Inflammatory macrophage treated with lipopolysaccharide for 1 hour (primary cell): ENCODE data around the gene SKOR2.

Experiments used
- DNase-seq, 2 donors: peaks; one replicate each; pipeline ENCODE4 v3.0.0-alpha.2; 2020 to 2022

Gene SKOR2, protein sequence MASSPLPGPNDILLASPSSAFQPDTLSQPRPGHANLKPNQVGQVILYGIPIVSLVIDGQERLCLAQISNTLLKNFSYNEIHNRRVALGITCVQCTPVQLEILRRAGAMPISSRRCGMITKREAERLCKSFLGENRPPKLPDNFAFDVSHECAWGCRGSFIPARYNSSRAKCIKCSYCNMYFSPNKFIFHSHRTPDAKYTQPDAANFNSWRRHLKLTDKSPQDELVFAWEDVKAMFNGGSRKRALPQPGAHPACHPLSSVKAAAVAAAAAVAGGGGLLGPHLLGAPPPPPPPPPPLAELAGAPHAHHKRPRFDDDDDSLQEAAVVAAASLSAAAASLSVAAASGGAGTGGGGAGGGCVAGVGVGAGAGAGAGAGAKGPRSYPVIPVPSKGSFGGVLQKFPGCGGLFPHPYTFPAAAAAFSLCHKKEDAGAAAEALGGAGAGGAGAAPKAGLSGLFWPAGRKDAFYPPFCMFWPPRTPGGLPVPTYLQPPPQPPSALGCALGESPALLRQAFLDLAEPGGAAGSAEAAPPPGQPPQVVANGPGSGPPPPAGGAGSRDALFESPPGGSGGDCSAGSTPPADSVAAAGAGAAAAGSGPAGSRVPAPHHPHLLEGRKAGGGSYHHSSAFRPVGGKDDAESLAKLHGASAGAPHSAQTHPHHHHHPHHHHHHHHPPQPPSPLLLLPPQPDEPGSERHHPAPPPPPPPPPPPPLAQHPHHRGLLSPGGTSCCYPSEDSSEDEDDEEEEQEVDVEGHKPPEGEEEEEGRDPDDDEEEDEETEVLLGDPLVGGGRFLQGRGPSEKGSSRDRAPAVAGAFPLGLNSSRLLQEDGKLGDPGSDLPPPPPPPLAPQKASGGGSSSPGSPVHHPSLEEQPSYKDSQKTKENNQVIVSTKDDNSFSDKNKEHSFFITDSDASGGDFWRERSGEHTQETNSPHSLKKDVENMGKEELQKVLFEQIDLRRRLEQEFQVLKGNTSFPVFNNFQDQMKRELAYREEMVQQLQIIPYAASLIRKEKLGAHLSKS

GRCh38 chr18:47251289-47252120 lies at the start of gene SKOR2:
Gene SKOR2, minus strand, starts transcription at chr18:47251660. Its CDS starts 2,477 bp downstream, at chr18:47249183.
- DNase-seq = no peak

DNA sequence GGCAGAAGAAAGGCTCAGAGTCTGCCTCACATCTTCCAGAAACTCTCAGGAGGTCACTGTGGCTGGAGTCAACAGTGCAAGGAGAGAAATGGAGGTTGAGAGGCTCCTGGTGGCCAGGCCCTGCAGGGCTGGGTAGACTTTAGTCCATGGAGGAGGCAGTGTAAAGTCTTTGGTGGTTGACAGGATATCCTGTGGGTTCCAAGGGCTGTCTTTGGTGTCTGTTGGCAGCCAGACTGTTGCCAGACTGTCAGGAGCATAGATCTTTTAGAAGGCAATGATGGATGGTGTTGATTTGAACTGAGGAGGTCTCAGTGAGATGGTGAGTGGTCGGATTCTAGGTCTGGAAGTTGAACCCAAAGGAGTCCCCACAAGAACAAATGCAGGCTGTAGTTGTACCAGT lies 45.0 kb upstream of the SKOR2 start:
- no peak for DNase-seq

DNA sequence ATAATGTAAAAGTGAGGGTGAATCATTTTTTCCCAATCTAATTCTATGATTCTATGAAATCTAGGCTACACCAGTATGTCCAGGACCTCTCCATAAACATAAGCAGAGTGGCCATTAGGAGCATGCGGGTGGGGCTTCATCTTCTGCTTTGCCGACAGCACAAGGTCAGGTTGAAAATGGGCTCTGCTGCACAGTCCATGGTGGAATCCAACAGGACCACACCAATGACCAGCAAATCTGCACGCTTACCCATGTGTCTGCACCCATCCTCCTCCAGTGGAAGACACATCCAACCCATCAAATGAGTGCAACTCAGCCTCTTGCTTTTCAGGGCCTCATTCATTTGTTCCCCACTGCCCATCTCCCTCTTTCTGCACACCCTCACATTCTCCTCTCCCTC lies 43.3 kb upstream of the SKOR2 start:
- no peak for DNase-seq

- DNase-seq = no peak
These were observed 37.3 kb upstream of the SKOR2 start for GRCh38 chr18:47288741-47289140.

DNA sequence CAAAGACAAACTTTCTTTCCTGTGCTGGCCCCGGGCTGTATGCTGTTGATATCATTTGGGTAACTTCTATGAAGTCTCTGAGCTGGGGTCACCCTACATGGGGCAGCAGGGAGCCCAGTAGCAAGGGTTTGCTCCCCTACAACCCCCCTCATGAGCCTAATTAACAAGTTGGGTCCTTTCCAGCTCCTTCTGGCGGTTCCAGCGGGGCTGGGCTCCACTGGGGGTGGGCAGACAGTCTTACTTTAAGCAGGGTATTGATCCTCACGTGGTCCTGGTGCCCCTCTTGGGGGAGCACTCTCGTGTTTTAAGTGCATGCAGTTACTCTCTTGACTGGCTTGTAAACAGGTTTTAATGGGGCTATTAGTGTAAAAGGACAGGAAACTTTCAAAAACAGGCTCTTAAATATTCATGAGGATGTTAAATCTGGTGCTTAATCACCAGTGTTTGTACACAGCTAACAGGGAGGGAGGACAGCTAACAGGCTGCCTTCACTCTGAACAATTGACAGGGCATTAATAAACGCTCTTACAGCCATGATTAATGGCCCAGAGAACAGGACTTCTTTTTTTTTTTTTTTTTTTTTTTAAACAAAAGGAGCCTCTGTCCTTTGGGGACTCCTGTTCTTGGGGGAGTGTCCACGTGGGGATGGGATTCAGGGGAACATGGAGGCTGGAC lies 36.6 kb upstream of the SKOR2 start:
- DNase-seq = no peak

DNA sequence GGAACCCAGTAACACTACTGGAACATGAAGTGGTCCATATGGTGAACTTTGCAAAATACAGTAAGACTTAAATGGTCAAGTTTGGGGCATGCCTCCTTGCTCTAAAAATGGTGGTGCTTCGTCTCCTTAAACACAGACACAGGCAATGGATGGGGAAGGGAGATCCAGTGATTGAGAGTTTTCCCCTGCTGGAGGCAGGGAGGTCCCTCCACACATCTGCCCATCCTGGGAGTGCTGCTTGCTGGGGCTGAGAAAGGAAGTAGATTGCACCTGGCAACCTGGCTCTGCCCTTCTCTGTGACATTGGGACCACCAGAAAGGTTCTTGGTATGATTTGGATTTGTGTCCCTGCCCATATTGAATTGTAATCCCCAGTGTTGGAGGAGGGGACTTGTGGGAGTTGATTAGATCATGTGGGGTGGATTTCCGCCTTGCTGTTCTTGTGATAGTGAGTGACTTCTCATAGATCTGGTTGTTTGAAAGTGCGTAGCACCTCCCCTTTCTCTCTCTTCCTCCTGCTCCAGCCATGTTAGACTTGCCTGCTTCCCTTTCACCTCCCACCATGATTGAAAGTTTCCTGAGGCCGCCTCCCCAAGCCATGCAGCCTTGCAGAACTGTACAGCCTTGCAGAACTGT lies 35.4 kb upstream of the SKOR2 start:
- no peak for DNase-seq

GRCh38 chr18:47285456-47285855 lies 34.0 kb upstream of the SKOR2 start:
- DNase-seq = no peak

- DNase-seq = peak; percentile 8 to 33
These were observed 33.4 kb upstream of the SKOR2 start for GRCh38 chr18:47284721-47285395.

DNA sequence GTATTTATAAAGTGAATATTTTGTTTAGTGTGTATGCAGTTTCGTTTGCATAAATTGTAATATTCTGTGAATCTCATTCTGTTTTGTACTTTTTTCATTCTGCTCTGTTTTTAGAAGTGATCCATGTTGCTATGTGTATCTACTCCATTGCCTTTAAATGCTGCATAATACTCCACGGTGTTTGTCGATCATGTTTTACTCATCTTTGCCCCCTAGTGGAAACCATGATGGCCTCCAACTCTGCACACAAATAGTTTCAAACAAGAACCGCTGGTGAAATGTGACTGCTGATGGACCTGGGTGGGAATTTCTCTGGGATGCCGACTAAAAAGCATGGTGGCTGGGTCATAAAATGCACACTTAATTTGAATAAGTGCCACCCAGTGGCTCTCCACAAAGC lies 32.0 kb upstream of the SKOR2 start:
- DNase-seq = peak in 1 of 2 donors; percentile 1

GRCh38 chr18:47280121-47280520 lies 28.7 kb upstream of the SKOR2 start:
- no peak for DNase-seq

DNA sequence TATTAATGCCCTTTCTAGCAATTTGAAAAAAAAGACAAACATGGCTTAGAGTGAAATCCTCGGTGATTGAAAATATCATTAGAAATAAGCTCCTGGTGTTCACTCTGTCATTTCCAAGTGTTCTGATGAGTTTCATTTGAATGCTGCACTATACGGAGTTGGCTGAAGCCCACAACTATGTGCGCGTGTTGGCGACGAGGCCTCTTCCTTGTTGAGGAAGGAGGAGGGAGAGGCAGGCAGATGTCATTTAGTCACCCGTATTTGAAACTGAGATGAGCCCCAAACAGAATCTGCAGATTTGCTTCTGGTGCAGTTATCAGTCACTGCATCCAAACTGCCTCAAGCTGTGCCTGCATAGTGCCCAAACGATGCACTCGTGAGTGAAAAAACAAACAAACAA lies 23.5 kb upstream of the SKOR2 start:
- no peak for DNase-seq

GRCh38 chr18:47265197-47265596 lies 13.7 kb upstream of the SKOR2 start:
- DNase-seq = no peak

DNA sequence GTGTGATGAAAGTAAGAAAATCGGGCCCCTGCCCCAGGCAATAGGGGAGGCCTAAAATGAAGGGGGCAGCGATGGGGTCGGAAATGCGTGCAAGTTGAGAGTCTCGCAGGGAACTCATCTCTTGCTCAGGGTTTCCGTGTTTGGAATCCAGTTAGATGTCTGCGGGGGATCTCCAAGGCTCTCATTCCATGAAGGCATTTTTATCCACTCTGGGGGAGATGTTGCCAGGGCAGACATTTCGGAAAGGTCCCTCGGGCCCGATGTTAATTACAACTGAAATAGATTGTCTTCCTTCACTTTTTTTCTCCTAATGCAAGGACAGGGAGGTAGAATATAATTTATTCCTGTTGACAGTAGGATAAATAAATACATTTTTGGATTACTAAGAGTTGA lies 12.8 kb upstream of the SKOR2 start:
- no peak for DNase-seq

DNA sequence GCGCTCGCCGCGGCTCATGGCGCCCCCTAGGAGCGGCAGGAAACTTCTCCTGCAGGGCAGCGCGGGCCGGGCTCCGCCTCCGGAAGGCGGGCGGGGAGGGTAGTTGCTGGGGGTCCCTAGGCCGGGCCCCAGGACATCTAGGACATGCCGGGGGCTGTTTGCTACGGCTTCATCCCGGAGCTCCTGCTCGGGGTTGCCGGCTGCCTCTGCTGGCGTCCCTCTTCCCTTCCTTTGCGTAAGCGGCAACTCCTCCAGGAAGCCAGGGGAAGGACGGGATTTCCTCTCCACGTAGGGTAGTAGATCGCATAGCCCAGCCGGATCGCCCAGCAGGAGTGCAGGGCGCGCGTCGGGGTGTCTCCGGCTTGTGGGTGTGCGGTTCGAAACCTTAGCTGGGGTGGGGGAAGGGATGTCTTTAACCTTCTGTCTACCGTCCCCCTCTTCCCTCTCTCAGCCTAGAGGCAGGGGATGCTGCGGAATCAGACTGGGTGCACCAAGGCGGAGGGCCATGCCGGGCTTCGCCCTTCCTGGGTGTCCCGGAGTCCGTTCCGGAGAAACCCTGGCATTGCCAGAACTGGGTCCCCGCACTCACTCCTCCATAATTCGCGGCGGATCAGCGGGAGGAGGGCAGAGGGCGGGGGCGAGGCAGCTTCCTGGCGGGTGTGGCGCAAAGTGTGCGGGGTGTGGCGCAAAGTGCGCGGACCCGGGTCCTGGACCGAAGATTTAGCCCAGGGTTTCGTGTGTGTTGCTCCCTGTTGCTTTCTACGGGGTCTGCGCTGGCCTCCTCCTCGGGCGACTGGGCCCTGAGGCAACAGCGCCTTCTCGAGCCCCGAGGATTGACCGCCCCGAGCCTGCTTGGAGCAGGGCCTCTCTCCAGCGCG lies 12.2 kb upstream of the SKOR2 start:
- no peak for DNase-seq

GRCh38 chr18:47263150-47263429 lies 11.6 kb upstream of the SKOR2 start:
- no peak for DNase-seq

DNA sequence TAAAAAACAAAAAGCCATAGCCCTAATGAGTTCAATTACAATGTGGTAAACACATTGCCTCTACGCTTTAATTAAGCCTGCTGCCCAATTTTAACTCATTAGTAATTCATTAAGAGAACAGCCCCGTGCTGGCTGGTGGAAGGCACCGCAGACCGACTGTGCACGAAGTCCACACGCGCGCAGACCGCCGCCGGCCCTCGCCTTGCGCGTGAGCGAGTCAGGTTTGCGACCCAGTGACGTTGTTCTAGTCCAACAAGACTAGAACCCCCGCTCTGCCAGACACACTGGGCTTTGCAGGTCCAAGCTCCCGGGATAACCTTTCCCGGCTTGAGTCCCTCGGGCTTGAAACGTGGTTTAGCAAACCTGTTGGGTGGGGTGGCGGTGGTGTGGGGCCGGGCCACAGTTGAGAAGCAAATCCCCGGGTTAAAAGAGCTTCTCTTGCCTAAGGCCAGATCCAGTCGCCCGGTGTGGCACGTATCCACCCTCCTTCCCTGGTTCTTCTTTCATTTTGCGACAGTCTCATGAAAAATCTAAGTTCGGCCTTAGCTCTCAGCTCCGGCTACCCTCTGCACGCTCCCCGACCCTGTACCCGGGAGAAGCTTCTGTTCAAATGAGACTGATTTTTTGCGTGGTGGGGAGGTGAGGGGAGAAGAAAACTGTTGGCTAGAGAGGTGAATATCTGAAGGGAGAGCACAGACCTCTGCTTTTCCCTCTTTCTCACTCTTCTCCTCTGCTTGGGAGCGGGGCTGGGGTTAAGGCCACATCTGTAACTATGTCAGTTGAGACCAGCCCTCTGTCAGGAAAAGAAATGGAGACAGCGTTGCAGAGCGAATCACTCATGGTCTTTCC lies 11.1 kb upstream of the SKOR2 start:
- DNase-seq = no peak

- no peak for DNase-seq
These were observed 10.4 kb upstream of the SKOR2 start for GRCh38 chr18:47261902-47262300.

DNA sequence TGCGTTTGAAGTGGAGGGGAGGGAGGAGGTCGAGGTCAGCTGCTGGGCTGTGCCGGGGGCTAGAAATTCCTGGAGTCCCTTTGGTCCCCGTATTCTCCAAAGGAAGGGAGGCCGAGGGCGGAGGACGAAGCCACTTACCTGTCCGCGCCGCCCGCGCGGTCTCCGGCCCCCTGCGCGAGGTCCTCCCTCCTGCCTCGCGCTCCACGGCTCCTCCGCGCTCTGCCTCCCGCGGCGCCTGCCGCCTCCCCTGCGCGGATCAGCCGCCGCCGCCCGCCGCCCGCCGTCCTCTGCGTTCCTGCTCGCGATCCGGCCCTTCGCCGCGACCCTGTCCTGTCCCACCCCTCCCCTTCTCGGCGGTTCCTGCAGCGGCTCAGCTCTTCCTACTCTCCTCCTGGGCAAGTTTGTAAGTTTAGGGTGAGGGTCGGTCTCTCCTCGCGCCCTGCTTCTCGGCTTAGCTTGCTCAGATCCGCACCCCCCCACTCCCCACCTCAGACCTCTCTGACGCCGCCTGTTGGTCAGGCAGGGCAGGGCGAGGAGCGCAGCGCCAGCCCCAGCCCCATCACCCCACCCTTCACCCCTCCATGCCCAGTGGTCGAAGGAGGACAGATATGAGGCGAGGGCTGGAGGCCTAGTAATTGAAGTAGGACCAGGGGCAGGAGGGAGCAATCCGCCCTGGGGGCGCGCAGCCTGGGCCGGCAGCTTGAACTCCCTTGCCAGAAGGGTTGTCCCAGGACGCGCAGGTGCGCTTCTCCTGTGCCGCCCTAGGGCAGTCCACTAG lies 9.7 kb upstream of the SKOR2 start:
- no peak for DNase-seq
